Testis (tissue), 2 donors: ENCODE results near the gene POU3F1.

Experiments used
- POLR2A ChIP-seq: fragments of 450-650 bp; IDR thresholded peaks from one replicate; pipeline ENCODE4 v1.6.1; 2017; ENCODE audit warnings: antibody characterized with exemption, mild to moderate bottlenecking, moderate library complexity
- TF ChIP-seq, protein P1 (sequence below), 3 experiments: fragments of 450-650 bp in 2 of 3; fragments of 200-600 bp in 1 of 3; sonication (generic) in 1 of 3; IDR thresholded peaks; one replicate each; pipeline ENCODE4 v1.5.1; 2016 to 2019; ENCODE audit warnings: antibody characterized with exemption in 3 of 3, mild to moderate bottlenecking in 2 of 3, moderate library complexity in 1 of 3

DNA sequence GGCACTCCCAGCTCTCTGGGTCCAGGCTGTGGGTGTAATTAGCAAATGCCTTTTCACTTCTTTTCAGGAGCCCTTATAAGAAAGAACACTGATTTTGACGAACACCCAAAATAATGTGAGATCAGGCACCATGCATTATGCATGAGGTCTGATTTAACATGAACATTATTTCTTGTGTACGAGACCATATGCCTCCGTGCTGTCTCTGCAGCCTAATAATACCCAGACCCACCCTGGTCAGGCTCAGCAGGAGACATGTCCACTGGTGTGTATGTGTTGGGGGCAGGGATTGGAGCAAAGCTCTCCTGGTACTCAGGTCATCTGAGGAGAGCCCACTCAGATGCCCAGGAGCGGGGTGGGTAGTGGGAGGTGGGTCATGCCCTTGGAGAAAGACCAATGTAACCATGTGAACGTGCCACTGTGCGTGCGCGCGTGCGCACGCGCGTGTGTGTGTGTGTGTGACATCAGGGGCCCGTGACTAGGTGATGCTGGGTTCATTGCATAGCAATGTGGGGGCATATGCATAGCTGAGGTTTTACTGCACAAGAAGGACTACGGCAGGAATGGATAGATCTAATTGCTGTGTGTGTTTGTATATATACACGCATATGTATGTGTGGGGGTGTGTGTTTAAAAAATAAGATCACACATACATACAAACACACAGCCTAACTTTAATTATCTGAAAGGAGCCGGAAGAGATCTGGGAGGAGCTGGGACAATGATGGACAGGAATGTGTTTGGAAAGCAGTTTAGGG is 7.1 kb downstream of the POU3F1 start:
- TF ChIP-seq, protein P1, sequence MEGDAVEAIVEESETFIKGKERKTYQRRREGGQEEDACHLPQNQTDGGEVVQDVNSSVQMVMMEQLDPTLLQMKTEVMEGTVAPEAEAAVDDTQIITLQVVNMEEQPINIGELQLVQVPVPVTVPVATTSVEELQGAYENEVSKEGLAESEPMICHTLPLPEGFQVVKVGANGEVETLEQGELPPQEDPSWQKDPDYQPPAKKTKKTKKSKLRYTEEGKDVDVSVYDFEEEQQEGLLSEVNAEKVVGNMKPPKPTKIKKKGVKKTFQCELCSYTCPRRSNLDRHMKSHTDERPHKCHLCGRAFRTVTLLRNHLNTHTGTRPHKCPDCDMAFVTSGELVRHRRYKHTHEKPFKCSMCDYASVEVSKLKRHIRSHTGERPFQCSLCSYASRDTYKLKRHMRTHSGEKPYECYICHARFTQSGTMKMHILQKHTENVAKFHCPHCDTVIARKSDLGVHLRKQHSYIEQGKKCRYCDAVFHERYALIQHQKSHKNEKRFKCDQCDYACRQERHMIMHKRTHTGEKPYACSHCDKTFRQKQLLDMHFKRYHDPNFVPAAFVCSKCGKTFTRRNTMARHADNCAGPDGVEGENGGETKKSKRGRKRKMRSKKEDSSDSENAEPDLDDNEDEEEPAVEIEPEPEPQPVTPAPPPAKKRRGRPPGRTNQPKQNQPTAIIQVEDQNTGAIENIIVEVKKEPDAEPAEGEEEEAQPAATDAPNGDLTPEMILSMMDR (IDR thresholded peaks at IDR 0.05) = no peak
- no peak for TF ChIP-seq POLR2A
